H9 (cell line): ENCODE results near the gene MOAP1. TPM values are rescaled to one million over a fixed set of nuclear protein-coding genes. Genes with fewer than 3 reads are reported as not detected.

Source experiments
- DNase-seq: peaks from one replicate; pipeline ENCODE4 v3.0.0-alpha.2; 2017
- H2AFZ ChIP-seq: one replicate; pipeline ENCODE4 v1.6.1; 2013; ENCODE audit warnings: mild to moderate bottlenecking, low read length, control low read depth, moderate library complexity
- H2AK5ac ChIP-seq: 2 replicates; pipeline ENCODE4 v1.6.1; 2013; ENCODE audit warnings: low read length, control low read depth, mixed read lengths; ENCODE audit not compliant: insufficient read length
- H2BK120ac ChIP-seq: one replicate; pipeline ENCODE4 v1.6.1; 2013; ENCODE audit warnings: low read depth, mild to moderate bottlenecking, low read length, control low read depth, inconsistent platforms; ENCODE audit not compliant: poor library complexity, severe bottlenecking
- H2BK12ac ChIP-seq: 2 replicates; pipeline ENCODE4 v1.6.1; 2013; ENCODE audit warnings: low read length, control low read depth, mixed read lengths, low read depth; ENCODE audit not compliant: insufficient read length
- H2BK15ac ChIP-seq: 2 replicates; pipeline ENCODE4 v1.6.1; 2013; ENCODE audit warnings: low read depth, low read length, control low read depth
- H2BK20ac ChIP-seq: one replicate; pipeline ENCODE4 v1.6.1; 2013; ENCODE audit warnings: low read depth, mild to moderate bottlenecking, low read length, control low read depth, inconsistent platforms; ENCODE audit not compliant: poor library complexity, severe bottlenecking
- H2BK5ac ChIP-seq: 2 replicates; pipeline ENCODE4 v1.6.1; 2013; ENCODE audit warnings: low read length, control low read depth, mixed read lengths; ENCODE audit not compliant: insufficient read length
- H3K14ac ChIP-seq: 2 replicates; pipeline ENCODE4 v1.6.1; 2013; ENCODE audit warnings: low read length, control low read depth; ENCODE audit not compliant: insufficient read depth
- H3K18ac ChIP-seq: 2 replicates; pipeline ENCODE4 v1.6.1; 2013; ENCODE audit warnings: low read depth, mild to moderate bottlenecking, mixed read lengths, low read length, control low read depth; ENCODE audit not compliant: insufficient read length
- H3K23ac ChIP-seq: 2 replicates; pipeline ENCODE4 v1.6.1; 2013; ENCODE audit warnings: low read length, control low read depth, mixed read lengths, low read depth; ENCODE audit not compliant: insufficient read length
- H3K23me2 ChIP-seq: 2 replicates; pipeline ENCODE4 v1.6.1; 2013; ENCODE audit warnings: low read depth, mild to moderate bottlenecking, mixed read lengths, low read length, control low read depth; ENCODE audit not compliant: insufficient read length, poor library complexity, severe bottlenecking
- H3K27ac ChIP-seq: 2 replicates; pipeline ENCODE4 v1.5.1; 2013; ENCODE audit warnings: low read length, control low read depth, mixed read lengths, low read depth; ENCODE audit not compliant: insufficient read length
- H3K27me3 ChIP-seq: 2 replicates; pipeline ENCODE4 v1.6.1; 2013; ENCODE audit warnings: low read length, control low read depth, inconsistent platforms; ENCODE audit not compliant: insufficient read depth
- H3K4ac ChIP-seq: 2 replicates; pipeline ENCODE4 v1.6.1; 2013; ENCODE audit warnings: low read depth, mild to moderate bottlenecking, control low read depth, inconsistent platforms, low read length, moderate library complexity
- H3K4me1 ChIP-seq: 2 replicates; pipeline ENCODE4 v1.6.1; 2013; ENCODE audit warnings: low read length, control low read depth, inconsistent platforms; ENCODE audit not compliant: insufficient read depth
- H3K4me2 ChIP-seq: 2 replicates; pipeline ENCODE4 v1.6.1; 2013; ENCODE audit warnings: low read length, control low read depth, mixed read lengths; ENCODE audit not compliant: insufficient read length, insufficient read depth
- H3K56ac ChIP-seq: 2 replicates; pipeline ENCODE4 v1.6.1; 2013; ENCODE audit warnings: low read depth, mild to moderate bottlenecking, mixed read lengths, low read length, control low read depth; ENCODE audit not compliant: insufficient read length
- H3K79me1 ChIP-seq: 2 replicates; pipeline ENCODE4 v1.6.1; 2013; ENCODE audit warnings: low read depth, mild to moderate bottlenecking, moderate library complexity, low read length, control low read depth, inconsistent platforms; ENCODE audit not compliant: insufficient read depth, poor library complexity, severe bottlenecking
- H3K79me2 ChIP-seq: 2 replicates; pipeline ENCODE4 v1.6.1; 2013; ENCODE audit warnings: low read length, control low read depth, inconsistent platforms; ENCODE audit not compliant: insufficient read depth
- H3K9ac ChIP-seq: 2 replicates; pipeline ENCODE4 v1.6.1; 2013; ENCODE audit warnings: low read length, control low read depth, mixed read lengths; ENCODE audit not compliant: insufficient read length; ENCODE audit errors: extremely low read depth
- H3K9me3 ChIP-seq: one replicate; pipeline ENCODE4 v1.6.1; 2013; ENCODE audit warnings: low read depth, low read length, inconsistent platforms; ENCODE audit not compliant: control insufficient read depth
- H3T11ph ChIP-seq: one replicate; pipeline ENCODE4 v1.6.1; 2013; ENCODE audit warnings: mild to moderate bottlenecking, low read length, control low read depth, inconsistent platforms
- H4K20me1 ChIP-seq: one replicate; pipeline ENCODE4 v1.6.1; 2013; ENCODE audit not compliant: control insufficient read depth, insufficient read length, insufficient read depth
- H4K5ac ChIP-seq: 2 replicates; pipeline ENCODE4 v1.6.1; 2013; ENCODE audit warnings: low read depth, mild to moderate bottlenecking, mixed read lengths, low read length, control low read depth; ENCODE audit not compliant: insufficient read length
- H4K8ac ChIP-seq: replicated peaks from 2 replicates; pipeline ENCODE4 v1.6.1; 2013; ENCODE audit warnings: low read length, control low read depth, mixed read lengths, low read depth; ENCODE audit not compliant: insufficient read length
- H4K91ac ChIP-seq: 2 replicates; pipeline ENCODE4 v1.6.1; 2013; ENCODE audit warnings: low read depth, mild to moderate bottlenecking, moderate library complexity, mixed read lengths, low read length, control low read depth; ENCODE audit not compliant: insufficient read length
- H3K27ac Mint-ChIP-seq, 3 experiments: 2 replicates in 2 of 3; 3 replicates in 1 of 3; pipeline ENCODE4 v1.8.0; 2020 to 2021; ENCODE audit warnings: mixed read lengths in 3 of 3, mild to moderate bottlenecking in 1 of 3, moderate library complexity in 1 of 3
- H3K27me3 Mint-ChIP-seq: 2 replicates; pipeline ENCODE4 v1.8.0; 2021; ENCODE audit warnings: low read depth, mild to moderate bottlenecking, moderate library complexity, mixed read lengths
- H3K36me3 Mint-ChIP-seq, 3 experiments: 2 replicates in 2 of 3; 3 replicates in 1 of 3; pipeline ENCODE4 v1.8.0; 2020 to 2021; ENCODE audit warnings: low read depth in 3 of 3, mixed read lengths in 3 of 3; ENCODE audit not compliant: insufficient read depth in 1 of 3
- H3K4me1 Mint-ChIP-seq, 2 experiments: 2 replicates each; pipeline ENCODE4 v1.8.0; 2020; ENCODE audit warnings: mixed read lengths in 2 of 2
- H3K4me3 Mint-ChIP-seq, 2 experiments: 2 replicates in 1 of 2; 3 replicates in 1 of 2; pipeline ENCODE4 v1.8.0; 2020 to 2021; ENCODE audit warnings: mild to moderate bottlenecking in 2 of 2, mixed read lengths in 2 of 2, moderate library complexity in 1 of 2
- H3K9me3 Mint-ChIP-seq, 2 experiments: 2 replicates in 1 of 2; 3 replicates in 1 of 2; pipeline ENCODE4 v1.8.0; 2020; ENCODE audit warnings: mild to moderate bottlenecking in 2 of 2, mixed read lengths in 2 of 2, moderate library complexity in 1 of 2
- CTCF ChIP-seq: fragments of 200-600 bp; sonication (generic); conservative IDR thresholded peaks from 3 replicates; pipeline ENCODE4 v1.8.0; 2021; ENCODE audit warnings: antibody characterized with exemption, mild to moderate bottlenecking
- WGBS: extraction: QIAGEN DNeasy Blood & Tissue Kit; methylation state at CpG from one replicate; pipeline ENCODE4 v1.1.7; 2013; ENCODE audit warnings: missing lambda C conversion rate, low lambda C conversion rate, mixed read lengths; ENCODE audit not compliant: insufficient read length; ENCODE audit errors: extremely low coverage; 5-methylcytosine and 5-hydroxymethylcytosine counted together
- total RNA-seq: library from RNA; stranded (reverse); gene quantifications from 2 replicates; pipeline ENCODE4 v1.2.1, GENCODE V29; 2021

The MOAP1 gene
- total RNA-seq, 1 experiment from 2014 or later, result 13.6 TPM

GRCh38 chr14:93195316-93195999 lies 10.8 kb upstream of the MOAP1 start:
- Mint-ChIP-seq H3K4me3 (no peak overlapping the region), H3K4me1 (no peaks in the 10 kb centered on the region), H3K36me3 (no peaks in the 10 kb centered on the region), H3K27me3 (no peaks in the 10 kb centered on the region), H3K27ac (no peak overlapping the region), H3K9me3 (no peaks in the 10 kb centered on the region)
- Histone ChIP-seq H2AK5ac (no peak overlapping the region), H2BK15ac (no peak overlapping the region), H3K23ac (no peak overlapping the region), H2BK5ac (no peak overlapping the region), H4K20me1 (no peaks in the 10 kb centered on the region), H3T11ph (no peak overlapping the region), H2BK12ac (no peak overlapping the region), H3K9me3 (no peaks in the 10 kb centered on the region), H3K18ac (no peak overlapping the region), H2BK20ac (no peak overlapping the region), H4K5ac (no peak overlapping the region), H2AFZ (no peak overlapping the region), H2BK120ac (no peak overlapping the region), H3K4me2 (no peak overlapping the region), H3K4ac (no peak overlapping the region), H4K91ac (no peak overlapping the region), H4K8ac (no peak overlapping the region), H3K56ac (no peak overlapping the region), H3K23me2 (no peaks in the 10 kb centered on the region), H3K27ac (no peak overlapping the region), H3K79me2 (no peaks in the 10 kb centered on the region), H3K27me3 (no peaks in the 10 kb centered on the region; the same call in 1 of the 2 replicates), H3K4me1 (no peaks in the 10 kb centered on the region), H3K79me1 (no peaks in the 10 kb centered on the region), H3K14ac (no peak overlapping the region), H3K9ac (no peak overlapping the region)
- no peak for DNase-seq
- TF ChIP-seq CTCF, result no peak
- WGBS, result no CpG with 5 or more reads among the region's 1 CpG
